ENCODE measurements around the gene LPIN2. TPM values are rescaled to one million over a fixed set of nuclear protein-coding genes. Genes with fewer than 3 reads are reported as not detected.

Gene LPIN2
- total RNA-seq, 1 donor from 2014 or later, result 44.9 TPM

- no peak overlapping the region for H3K4me3 Mint-ChIP-seq
- no peak for DNase-seq (ENCODE audit: low spot score in 2 of 2, unreplicated experiment in 2 of 2)
- H3K27me3 Mint-ChIP-seq (ENCODE audit: low read depth), result no peaks in the 10 kb centered on the region
- peak overlapping the region; percentile 65 for H3K27ac Mint-ChIP-seq
- H3K36me3 Mint-ChIP-seq, result peaks cover 2% of the 10 kb centered on the region
- H3K9me3 Mint-ChIP-seq, result no peaks in the 10 kb centered on the region
- H3K4me1 Mint-ChIP-seq, result peaks cover 41% of the 10 kb centered on the region
- TF ChIP-seq, protein P1, sequence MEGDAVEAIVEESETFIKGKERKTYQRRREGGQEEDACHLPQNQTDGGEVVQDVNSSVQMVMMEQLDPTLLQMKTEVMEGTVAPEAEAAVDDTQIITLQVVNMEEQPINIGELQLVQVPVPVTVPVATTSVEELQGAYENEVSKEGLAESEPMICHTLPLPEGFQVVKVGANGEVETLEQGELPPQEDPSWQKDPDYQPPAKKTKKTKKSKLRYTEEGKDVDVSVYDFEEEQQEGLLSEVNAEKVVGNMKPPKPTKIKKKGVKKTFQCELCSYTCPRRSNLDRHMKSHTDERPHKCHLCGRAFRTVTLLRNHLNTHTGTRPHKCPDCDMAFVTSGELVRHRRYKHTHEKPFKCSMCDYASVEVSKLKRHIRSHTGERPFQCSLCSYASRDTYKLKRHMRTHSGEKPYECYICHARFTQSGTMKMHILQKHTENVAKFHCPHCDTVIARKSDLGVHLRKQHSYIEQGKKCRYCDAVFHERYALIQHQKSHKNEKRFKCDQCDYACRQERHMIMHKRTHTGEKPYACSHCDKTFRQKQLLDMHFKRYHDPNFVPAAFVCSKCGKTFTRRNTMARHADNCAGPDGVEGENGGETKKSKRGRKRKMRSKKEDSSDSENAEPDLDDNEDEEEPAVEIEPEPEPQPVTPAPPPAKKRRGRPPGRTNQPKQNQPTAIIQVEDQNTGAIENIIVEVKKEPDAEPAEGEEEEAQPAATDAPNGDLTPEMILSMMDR (IDR thresholded peaks at IDR 0.05; ENCODE audit: unreplicated experiment), result no peak
These were observed 31.7 kb downstream of the LPIN2 start for GRCh38 chr18:2981212-2981728.

- H3K4me1 Mint-ChIP-seq, result peaks cover 45% of the 10 kb centered on the region
- H3K4me3 Mint-ChIP-seq, result no peak overlapping the region
- TF ChIP-seq, protein P1 (IDR thresholded peaks at IDR 0.05; ENCODE audit: unreplicated experiment), result no peak
These were observed 32.8 kb downstream of the LPIN2 start for GRCh38 chr18:2979871-2980790.

GRCh38 chr18:2979129-2979528 lies 33.8 kb downstream of the LPIN2 start:
- H3K4me3 Mint-ChIP-seq, result no peak overlapping the region
- H3K27ac Mint-ChIP-seq, result peak overlapping the region; percentile 74
- H3K4me1 Mint-ChIP-seq, result peaks cover 45% of the 10 kb centered on the region
- no peak for DNase-seq (ENCODE audit: low spot score in 2 of 2, unreplicated experiment in 2 of 2)
- H3K9me3 Mint-ChIP-seq, result no peaks in the 10 kb centered on the region
- peaks cover 2% of the 10 kb centered on the region for H3K36me3 Mint-ChIP-seq
- no peaks in the 10 kb centered on the region for H3K27me3 Mint-ChIP-seq (ENCODE audit: low read depth)
- TF ChIP-seq, protein P1 (IDR thresholded peaks at IDR 0.05; ENCODE audit: unreplicated experiment), result no peak

More at GRCh38 chr18:2979871-2980790, 32.8 kb downstream of the LPIN2 start:
- Mint-ChIP-seq H3K36me3 (peaks cover 2% of the 10 kb centered on the region), H3K9me3 (no peaks in the 10 kb centered on the region), H3K27me3 (ENCODE audit: low read depth) (no peaks in the 10 kb centered on the region), H3K27ac (peak overlapping the region; percentile 74)
- no peak for DNase-seq (ENCODE audit: low spot score in 2 of 2, unreplicated experiment in 2 of 2)

- TF ChIP-seq, protein P1 (IDR thresholded peaks at IDR 0.05; ENCODE audit: unreplicated experiment), result no peak
- no peak overlapping the region for H3K4me3 Mint-ChIP-seq
- H3K9me3 Mint-ChIP-seq, result no peaks in the 10 kb centered on the region
- peaks cover 2% of the 10 kb centered on the region for H3K36me3 Mint-ChIP-seq
- H3K4me1 Mint-ChIP-seq, result peaks cover 45% of the 10 kb centered on the region
- peak overlapping the region; percentile 74 for H3K27ac Mint-ChIP-seq
- no peak for DNase-seq (ENCODE audit: low spot score in 2 of 2, unreplicated experiment in 2 of 2)
- H3K27me3 Mint-ChIP-seq (ENCODE audit: low read depth), result no peaks in the 10 kb centered on the region
These were observed 34.3 kb downstream of the LPIN2 start for GRCh38 chr18:2978661-2979106.

DNA sequence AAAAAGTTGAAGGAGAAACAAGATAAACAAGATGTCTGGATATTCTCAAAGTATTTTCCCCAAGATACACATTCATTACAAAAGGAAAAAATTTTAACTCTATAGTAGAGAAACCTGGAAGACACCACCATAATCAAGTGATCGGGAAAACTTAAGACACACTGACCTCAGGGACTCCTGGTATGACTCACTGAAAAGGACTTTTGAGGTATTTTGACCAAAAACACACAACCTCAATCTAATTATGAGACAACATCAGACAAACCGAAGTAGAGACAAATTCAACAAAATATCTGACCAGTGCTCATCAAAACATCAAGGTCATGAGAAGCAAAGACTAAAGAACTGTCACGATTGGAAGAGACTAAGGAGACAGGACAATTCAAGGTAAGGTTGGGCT lies 34.7 kb downstream of the LPIN2 start:
- no peak overlapping the region for H3K4me3 Mint-ChIP-seq
- peaks cover 45% of the 10 kb centered on the region for H3K4me1 Mint-ChIP-seq
- no peaks in the 10 kb centered on the region for H3K27me3 Mint-ChIP-seq (ENCODE audit: low read depth)
- TF ChIP-seq, protein P1 (IDR thresholded peaks at IDR 0.05; ENCODE audit: unreplicated experiment), result no peak
- H3K9me3 Mint-ChIP-seq, result no peaks in the 10 kb centered on the region
- DNase-seq (ENCODE audit: low spot score in 2 of 2, unreplicated experiment in 2 of 2), result no peak
- peak overlapping the region; percentile 60 for H3K27ac Mint-ChIP-seq
- H3K36me3 Mint-ChIP-seq, result peaks cover 2% of the 10 kb centered on the region
